HG03097 (cell line): ENCODE measurements around the gene RBBP7.
"Not testable (repeated sequence)": the region's sequence is repeated elsewhere in the genome, so short reads cannot be mapped to it uniquely, and the experiment has no call there.

Experiments
- ATAC-seq: cut with Tn5 transposase; IDR thresholded peaks from one replicate; pipeline ENCODE4 v1.9.1; 2021; ENCODE audit not compliant: unreplicated experiment, low FRiP score

The RBBP7 gene

GRCh38 chrX:16868920-16869319 lies 1.2 kb downstream of the RBBP7 start:
- no peak for ATAC-seq

GRCh38 chrX:16867947-16868346 lies 2.2 kb downstream of the RBBP7 start:
- ATAC-seq: no peak

- no peak for ATAC-seq
Measured at GRCh38 chrX:16862829-16863228, 7.3 kb downstream of the RBBP7 start.

- no peak for ATAC-seq
Measured at GRCh38 chrX:16856744-16857143, 13.4 kb downstream of the RBBP7 start.

- ATAC-seq: not testable (repeated sequence)
Measured at GRCh38 chrX:16856076-16856404, 14.1 kb downstream of the RBBP7 start.

DNA sequence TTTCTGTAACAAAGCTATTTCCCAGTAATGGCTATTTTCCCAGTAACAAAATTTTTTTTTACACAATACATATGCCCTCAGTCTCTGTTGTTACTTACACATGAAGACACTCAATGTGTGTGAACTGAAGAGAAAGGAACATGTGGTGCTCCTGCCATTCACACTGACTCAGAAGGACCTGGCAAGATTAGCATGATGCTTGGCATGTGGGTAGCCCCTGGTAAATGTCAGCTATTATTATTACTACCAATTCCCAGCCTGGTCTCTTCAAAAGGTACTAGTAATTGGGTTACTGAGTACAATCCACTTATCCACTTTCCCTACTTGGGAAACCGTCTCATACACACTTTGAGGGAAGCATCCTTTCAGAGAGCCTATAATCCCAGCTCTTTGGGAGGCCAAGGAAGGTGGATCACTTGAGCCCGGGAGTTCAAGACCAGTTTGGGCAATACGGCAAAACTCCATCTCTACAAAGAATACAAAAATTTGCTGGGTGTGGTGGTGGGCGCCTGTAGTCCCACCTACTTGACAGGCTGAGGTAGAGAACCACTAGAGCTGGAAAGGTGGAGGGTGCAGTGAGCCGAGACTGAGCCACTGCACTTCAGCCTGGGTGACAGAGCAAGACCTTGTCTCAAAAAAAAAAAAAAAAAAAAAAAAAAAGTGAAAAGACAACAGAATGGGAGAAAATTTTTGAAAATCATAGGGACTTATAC lies 14.6 kb downstream of the RBBP7 start:
- ATAC-seq: no peak

- ATAC-seq: no peak
Measured at GRCh38 chrX:16853537-16853936, 16.6 kb downstream of the RBBP7 start.

GRCh38 chrX:16852617-16853179 lies 17.5 kb downstream of the RBBP7 start:
- ATAC-seq: no peak

GRCh38 chrX:16851827-16852226 lies 18.3 kb downstream of the RBBP7 start:
- no peak for ATAC-seq

- ATAC-seq: no peak
Measured at GRCh38 chrX:16851421-16851820, 18.7 kb downstream of the RBBP7 start.

GRCh38 chrX:16848541-16848940 lies 21.6 kb downstream of the RBBP7 start:
- ATAC-seq: no peak

DNA sequence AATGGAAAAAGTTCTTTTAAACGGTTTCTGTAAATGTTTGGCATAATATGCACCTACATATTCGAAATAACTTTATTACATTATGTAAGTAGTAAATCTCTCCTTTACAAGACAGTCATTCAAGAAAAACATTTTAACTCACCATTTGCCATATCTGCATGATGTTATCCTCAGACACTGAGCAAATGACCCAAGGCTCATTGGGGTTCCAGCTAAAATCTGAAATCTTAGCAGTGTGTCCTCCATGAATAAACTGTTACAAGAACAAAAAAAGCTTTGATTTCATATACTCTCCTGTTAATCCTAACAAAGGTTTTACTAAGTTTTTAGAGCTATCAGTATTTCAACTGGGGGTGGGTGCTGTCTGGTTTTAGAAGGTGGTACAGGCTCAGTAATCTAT lies 24.5 kb downstream of the RBBP7 start:
- ATAC-seq: no peak

- no peak for ATAC-seq
Measured at GRCh38 chrX:16843208-16843909, 26.8 kb downstream of the RBBP7 start.

GRCh38 chrX:16842684-16843083 lies 27.5 kb downstream of the RBBP7 start:
- ATAC-seq: no peak

DNA sequence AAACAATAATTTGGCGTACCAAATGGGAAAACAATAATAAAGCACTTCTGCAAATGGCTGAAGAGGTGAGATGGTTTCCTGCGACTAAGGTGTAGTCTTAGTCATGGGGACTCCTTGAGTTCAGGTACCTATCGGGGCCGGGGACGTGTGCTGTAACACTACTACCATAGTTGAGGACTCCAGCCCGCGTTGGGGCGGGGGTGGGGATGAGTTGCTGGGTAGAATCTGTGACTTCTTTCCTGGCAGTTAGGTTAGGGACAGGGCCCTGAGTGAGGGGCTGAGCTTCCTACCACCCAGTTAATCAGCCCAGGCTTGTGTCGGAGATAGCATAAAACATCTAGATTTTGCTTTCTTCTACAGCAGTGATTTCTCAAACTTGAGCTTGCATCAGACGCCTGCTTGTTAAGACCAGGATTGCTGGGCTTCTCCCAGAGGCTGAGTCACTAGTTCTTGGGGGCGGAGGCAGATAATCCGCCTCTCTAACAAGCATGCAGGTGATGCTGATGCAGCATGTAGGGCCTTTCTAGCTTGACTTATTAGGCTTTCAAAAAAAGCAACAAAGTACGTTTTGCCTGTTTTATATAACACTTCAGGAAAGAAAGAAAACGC lies 30.2 kb downstream of the RBBP7 start:
- no peak for ATAC-seq

GRCh38 chrX:16839219-16839851 lies 30.8 kb downstream of the RBBP7 start:
- ATAC-seq: no peak

DNA sequence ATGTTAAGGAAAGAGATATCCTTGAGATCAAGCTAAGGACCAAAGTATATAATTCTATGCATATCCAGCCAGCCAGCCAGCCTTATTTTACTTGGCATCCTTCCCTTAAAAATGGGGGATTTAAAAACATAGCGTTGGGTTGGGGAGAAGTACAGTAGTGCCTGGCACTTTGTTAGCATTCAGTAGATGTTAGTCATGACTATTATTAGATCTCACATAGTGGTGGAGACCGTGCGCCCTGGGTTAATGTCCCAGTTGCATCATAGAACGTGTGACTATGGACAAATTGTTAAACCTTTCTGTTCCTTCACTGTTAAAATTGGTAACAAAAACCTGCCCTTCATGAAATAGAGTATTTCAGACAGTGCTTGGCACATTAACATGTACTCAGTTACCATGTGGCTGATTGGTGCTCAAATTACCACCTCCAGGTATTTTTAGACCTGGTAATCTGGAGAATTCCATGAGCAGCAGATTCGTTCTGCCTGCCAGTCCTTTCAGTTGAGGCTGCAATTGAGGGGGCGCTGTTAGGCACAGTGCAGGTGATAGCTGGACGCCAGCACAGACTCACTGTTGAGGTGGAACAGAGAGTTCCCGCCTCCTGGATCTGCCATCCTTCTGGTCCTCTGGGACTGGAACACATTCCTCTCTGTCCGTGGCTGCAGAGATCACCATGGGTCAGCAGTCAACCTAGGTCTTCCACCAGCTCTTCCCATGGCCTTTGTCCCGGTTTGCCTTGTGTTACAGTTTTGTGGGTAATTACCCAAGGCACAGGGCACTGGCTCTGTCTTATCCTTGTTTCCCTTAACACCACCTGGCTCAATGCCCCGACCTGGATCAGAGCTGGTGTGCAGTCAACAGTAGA lies 31.7 kb downstream of the RBBP7 start:
- ATAC-seq: no peak

- no peak for ATAC-seq
Measured at GRCh38 chrX:16836371-16836770, 33.8 kb downstream of the RBBP7 start.

DNA sequence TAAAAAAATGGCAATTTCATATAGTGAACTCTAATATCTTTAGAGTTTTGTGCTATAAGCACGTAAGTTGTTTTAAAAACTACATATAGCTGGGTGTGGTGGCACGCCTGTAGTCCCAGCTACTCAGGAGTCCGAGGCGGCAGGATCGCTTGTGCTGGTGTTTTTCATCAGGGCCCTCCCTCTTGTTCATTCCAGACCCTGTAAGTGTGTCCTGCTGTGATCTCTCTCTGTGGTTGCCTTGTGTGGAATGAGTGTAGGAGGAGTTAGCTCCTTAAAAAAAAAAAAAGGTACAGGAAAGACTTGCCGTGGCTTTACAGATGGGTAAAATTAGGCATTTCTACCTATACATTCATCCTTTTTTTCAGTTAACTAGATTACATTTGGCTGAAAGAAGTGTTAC lies 35.4 kb downstream of the RBBP7 start:
- no peak for ATAC-seq

- ATAC-seq: no peak
Measured at GRCh38 chrX:16832301-16832700, 37.9 kb downstream of the RBBP7 start.
